ENCODE measurements around the gene NENF.
A peak's percentile ranks its signal among the peaks of the same experiment; 100 is the strongest.
"Not testable (repeated sequence)": the region's sequence is repeated elsewhere in the genome, so short reads cannot be mapped to it uniquely, and the experiment has no call there.

NENF gene

GRCh38 chr1:212432661-212433576, at the start of gene NENF:
Gene NENF, plus strand, starts transcription at chr1:212432920. Its CDS starts 24 bp downstream, at chr1:212432944.
- DNase-seq, result peak; percentile 93

- no peak for DNase-seq
These were observed 46.7 kb upstream of the NENF start for GRCh38 chr1:212386029-212386428.

GRCh38 chr1:212388985-212389716, 43.6 kb upstream of the NENF start:
- DNase-seq, result no peak

GRCh38 chr1:212395678-212396437, 36.9 kb upstream of the NENF start:
- not testable (repeated sequence) for DNase-seq

- DNase-seq, result no peak
These were observed 36.1 kb upstream of the NENF start for GRCh38 chr1:212396638-212397037.

- no peak for DNase-seq
These were observed 35.5 kb upstream of the NENF start for GRCh38 chr1:212397171-212397570.

- peak; percentile 22 for DNase-seq
These were observed 31.7 kb upstream of the NENF start for GRCh38 chr1:212401042-212401441.

- peak; percentile 59 for DNase-seq
These were observed 30.7 kb upstream of the NENF start for GRCh38 chr1:212401838-212402582.

GRCh38 chr1:212402666-212403321, 29.9 kb upstream of the NENF start:
- DNase-seq, result peak; percentile 27

GRCh38 chr1:212410231-212410820, 22.4 kb upstream of the NENF start:
- peak; percentile 51 for DNase-seq

- peak; percentile 43 for DNase-seq
These were observed 20.3 kb upstream of the NENF start for GRCh38 chr1:212412374-212412773.

GRCh38 chr1:212413902-212414327, 18.8 kb upstream of the NENF start:
- DNase-seq, result no peak

- peak; percentile 99 for DNase-seq
These were observed 18.2 kb upstream of the NENF start, which contains the start of gene PACC1 for GRCh38 chr1:212414328-212415106. Gene PACC1, minus strand, starts transcription at chr1:212414886. Its CDS starts 129 bp downstream, at chr1:212414757.

- no peak for DNase-seq
These were observed 17.4 kb upstream of the NENF start for GRCh38 chr1:212415107-212415841.

GRCh38 chr1:212421165-212421564, 11.6 kb upstream of the NENF start:
- no peak for DNase-seq

GRCh38 chr1:212423879-212424278, 8.8 kb upstream of the NENF start:
- no peak for DNase-seq

- no peak for DNase-seq
These were observed 4.2 kb upstream of the NENF start for GRCh38 chr1:212428496-212428895.

- DNase-seq, result no peak
These were observed 2.3 kb upstream of the NENF start for GRCh38 chr1:212430416-212430815.

- DNase-seq, result no peak
These were observed 1.7 kb upstream of the NENF start for GRCh38 chr1:212430955-212431394.

- no peak for DNase-seq
These were observed 1.1 kb upstream of the NENF start for GRCh38 chr1:212431644-212432043.
